B cell (primary cell): ENCODE data around the gene RHNO1.

Source experiments
- CTCF ChIP-seq: fragments of 200-600 bp; IDR thresholded peaks from one replicate; pipeline ENCODE4 v1.8.0; 2022; ENCODE audit warnings: antibody characterized with exemption, mild to moderate bottlenecking
- EZH2 ChIP-seq: IDR thresholded peaks from 2 replicates; pipeline ENCODE4 v1.6.1; 2012; ENCODE audit warnings: borderline replicate concordance, low read depth, mild to moderate bottlenecking, moderate library complexity, low read length; ENCODE audit not compliant: insufficient read depth, poor library complexity, severe bottlenecking

- TF ChIP-seq CTCF (no peak), EZH2 (no peak)
These were observed 13.0 kb downstream of the RHNO1 start for GRCh38 chr12:2890001-2890387.
